Prostate gland (tissue), 2 donors: ENCODE results near the gene ZNF629.

Source experiments
- CTCF ChIP-seq, 4 experiments: fragments of 200-600 bp in 2 of 4; fragments of 450-650 bp in 2 of 4; sonication (generic) in 2 of 4; IDR thresholded peaks; 1 replicate in 3 of 4; 2 replicates in 1 of 4; pipeline ENCODE4 v1.5.1; 2016 to 2019; ENCODE audit warnings: antibody characterized with exemption in 4 of 4, mild to moderate bottlenecking in 2 of 4, moderate library complexity in 2 of 4
- POLR2A ChIP-seq: fragments of 450-650 bp; IDR thresholded peaks from one replicate; pipeline ENCODE4 v1.6.1; 2016; ENCODE audit warnings: antibody characterized with exemption, mild to moderate bottlenecking
- POLR2AphosphoS5 ChIP-seq: sonication (generic); formaldehyde crosslinking; IDR thresholded peaks from one replicate; pipeline ENCODE4 v1.6.1; 2017; ENCODE audit warnings: antibody characterized with exemption

GRCh38 chr16:30775131-30775391 lies 11.9 kb downstream of the ZNF629 start:
- TF ChIP-seq CTCF (IDR thresholded peaks at IDR 0.05) = no peak
- no peak for TF ChIP-seq POLR2AphosphoS5
- no peak for TF ChIP-seq POLR2A
